ENCODE results near the gene RBM20.
"Not testable (repeated sequence)": the region's sequence is repeated elsewhere in the genome, so short reads cannot be mapped to it uniquely, and the experiment has no call there.

The RBM20 gene

DNA sequence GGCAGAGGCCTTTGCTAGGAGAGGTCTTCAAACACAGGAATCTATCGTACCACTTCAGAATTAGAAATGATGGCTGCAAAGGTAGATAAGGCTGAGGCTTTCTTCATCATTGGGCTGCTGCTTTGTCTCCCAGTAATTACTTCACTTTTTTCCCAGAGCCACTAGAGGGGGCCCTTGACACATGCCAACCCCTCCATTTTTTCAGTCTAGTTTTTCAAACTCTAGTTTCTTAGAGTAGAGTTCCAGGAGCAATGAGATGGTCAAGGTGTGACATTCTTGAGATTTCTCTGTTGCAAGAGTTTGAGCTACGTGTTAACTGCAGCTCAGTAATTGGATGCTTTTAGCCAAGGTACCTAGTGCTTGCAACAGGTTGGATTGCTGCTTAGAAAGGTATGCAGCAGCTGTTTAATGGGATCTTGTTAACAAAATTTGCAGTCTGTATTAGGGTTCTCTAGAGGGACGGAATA is 33.8 kb upstream of the RBM20 start:
- peak; percentile 24 for DNase-seq (ENCODE audit: insufficient read length, low spot score)
- FAIRE-seq, result no peak
- TF ChIP-seq CTCF (IDR thresholded peaks at IDR 0.05; ENCODE audit: insufficient read depth, missing control alignments), result peak; percentile 88

- not testable (repeated sequence) for DNase-seq (ENCODE audit: insufficient read length, low spot score); FAIRE-seq
These were observed 33.4 kb upstream of the RBM20 start for GRCh38 chr10:110610781-110611180.

DNA sequence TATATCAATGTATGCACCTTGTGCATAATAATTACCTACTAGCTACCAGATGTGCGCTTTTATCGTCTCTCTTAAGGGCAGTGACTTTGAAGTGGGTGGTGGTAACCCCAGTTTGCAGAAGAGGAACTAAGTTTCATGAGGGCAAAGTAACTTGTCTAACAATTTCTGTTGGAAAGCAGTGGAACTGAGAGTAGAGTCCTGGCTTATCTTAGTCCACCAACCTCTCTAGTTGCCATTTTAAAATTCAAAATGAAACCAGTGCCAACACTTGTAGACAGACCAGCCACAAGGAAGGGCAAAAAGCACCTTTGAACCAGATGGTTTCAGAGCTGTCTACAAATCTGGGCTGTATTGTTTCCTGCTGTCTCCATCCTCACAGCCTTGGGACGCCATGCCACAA is 32.0 kb upstream of the RBM20 start:
- FAIRE-seq (no peak), DNase-seq (ENCODE audit: insufficient read length, low spot score) (no peak)
- TF ChIP-seq CTCF (IDR thresholded peaks at IDR 0.05; ENCODE audit: insufficient read depth, missing control alignments), result no peak

DNA sequence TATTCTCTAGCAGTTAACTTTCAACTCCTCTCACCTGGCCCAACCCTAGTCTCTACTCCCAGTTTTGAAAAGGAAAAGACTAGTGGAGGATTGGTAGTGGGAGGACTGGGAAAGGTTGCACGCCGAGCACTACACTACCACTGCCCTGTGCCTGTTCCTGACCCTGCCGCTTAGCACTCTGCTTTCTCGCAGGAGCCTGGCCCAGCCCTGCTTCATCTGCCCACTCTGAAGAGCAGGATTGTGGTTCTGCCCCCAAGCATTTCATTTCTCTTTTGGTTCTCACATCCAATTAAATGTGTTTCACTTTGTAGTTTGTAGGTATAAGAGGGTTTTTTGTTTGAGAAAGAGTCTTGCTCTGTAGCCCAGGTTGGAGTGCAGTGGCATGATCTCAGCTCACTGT is 31.5 kb upstream of the RBM20 start:
- FAIRE-seq (no peak), DNase-seq (ENCODE audit: insufficient read length, low spot score) (no peak)
- TF ChIP-seq CTCF (IDR thresholded peaks at IDR 0.05; ENCODE audit: insufficient read depth, missing control alignments), result no peak

DNA sequence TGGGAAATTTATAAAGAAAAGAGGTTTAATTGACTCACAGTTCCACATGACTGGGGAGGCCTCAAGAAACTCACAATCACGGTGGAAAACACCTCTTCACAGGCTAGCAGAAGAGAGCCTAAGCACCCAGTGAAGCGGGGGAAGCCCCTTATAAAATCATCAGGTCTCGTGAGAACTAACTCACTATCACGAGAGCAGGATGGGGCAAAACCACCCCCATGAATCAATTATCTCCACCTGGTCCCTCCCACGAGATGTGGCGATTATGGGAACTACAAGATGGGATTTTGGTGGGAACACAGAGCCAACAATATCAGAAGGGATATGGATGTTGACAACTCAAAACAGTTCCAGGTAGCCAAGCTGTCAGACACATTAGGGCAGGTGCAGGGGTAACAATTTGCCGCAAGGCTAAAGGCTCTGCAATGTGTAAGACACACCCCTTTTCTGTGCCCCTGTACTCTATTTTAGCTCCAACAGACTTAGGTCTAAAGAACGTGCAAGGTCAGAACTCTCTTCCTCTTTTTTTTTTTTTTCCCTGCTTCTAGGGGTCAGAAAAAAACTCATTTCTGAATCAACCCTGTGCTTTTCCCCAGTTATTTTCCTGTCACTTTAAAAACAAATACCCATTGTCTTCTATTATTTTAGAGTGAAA is 30.7 kb upstream of the RBM20 start:
- FAIRE-seq, result no peak
- no peak for TF ChIP-seq CTCF (IDR thresholded peaks at IDR 0.05; ENCODE audit: insufficient read depth, missing control alignments)
- DNase-seq (ENCODE audit: insufficient read length, low spot score), result no peak

DNA sequence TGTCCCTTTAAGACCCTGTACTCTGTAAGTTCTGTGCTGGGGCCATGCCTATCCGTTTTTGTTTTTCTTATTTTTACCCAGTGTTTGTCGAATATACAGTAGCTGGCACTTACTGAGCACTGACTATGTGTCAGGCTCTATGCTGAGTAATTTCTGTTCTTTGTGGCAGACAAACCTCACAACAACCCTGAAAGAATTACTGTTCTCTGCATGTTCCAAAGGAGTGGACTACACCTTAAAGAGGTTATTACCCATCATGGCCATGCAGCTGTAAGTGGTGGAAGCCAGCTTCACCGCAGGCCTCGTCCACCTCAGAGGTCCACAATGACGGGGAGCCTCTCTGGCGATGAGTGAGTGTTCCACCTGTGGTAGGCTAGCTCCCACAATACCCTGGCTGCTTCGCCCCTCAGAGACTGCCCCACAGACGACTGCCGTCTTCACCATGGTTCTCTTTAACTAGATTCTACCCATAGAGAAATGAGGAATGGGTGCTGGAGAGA is 30.1 kb upstream of the RBM20 start:
- no peak for TF ChIP-seq CTCF (IDR thresholded peaks at IDR 0.05; ENCODE audit: insufficient read depth, missing control alignments)
- DNase-seq (ENCODE audit: insufficient read length, low spot score) (no peak), FAIRE-seq (no peak)

DNA sequence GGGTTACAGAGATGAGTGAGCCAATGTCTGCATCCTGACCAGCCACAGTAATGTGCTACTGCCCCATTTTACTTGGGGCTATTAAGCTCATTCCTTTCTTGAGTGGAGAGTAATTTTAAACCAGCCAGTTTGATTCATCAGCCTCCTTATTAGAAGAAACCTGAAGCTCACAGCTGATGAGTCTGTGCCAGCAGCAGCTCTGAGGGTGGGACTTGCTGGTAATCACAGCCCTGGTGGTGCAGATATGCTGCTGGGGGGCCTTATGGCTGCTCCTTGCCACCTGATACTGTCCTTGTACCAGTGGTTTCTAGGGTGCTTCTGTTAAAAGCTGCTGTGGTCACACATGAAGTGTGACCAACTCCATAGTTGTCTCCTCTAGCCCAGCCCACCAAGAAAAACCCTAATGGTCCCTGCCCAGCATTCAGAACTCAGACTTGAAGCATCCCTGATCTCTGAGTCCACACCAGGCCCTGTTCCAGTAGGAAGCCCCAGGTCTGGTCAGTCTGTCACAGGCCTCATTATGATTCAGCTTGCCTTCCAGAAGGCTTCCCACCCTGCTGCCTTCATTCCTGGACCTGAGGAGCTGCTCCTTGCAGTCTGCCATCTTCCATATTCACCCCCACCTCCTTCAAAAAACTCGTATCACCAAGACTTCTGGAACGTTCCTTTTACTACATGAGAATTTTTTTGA is 28.9 kb upstream of the RBM20 start:
- no peak for TF ChIP-seq CTCF (IDR thresholded peaks at IDR 0.05; ENCODE audit: insufficient read depth, missing control alignments)
- FAIRE-seq (no peak), DNase-seq (ENCODE audit: insufficient read length, low spot score) (no peak)

Measured in D721Med (cell line).